LHCN-M2 (cell line): Measurements from ENCODE around the gene TMA7B. TPM values are rescaled to one million over a fixed set of nuclear protein-coding genes. Genes with fewer than 3 reads are reported as not detected.

Source experiments
- DNase-seq: peaks from one replicate; pipeline ENCODE4 v3.0.0-alpha.2; 2012; ENCODE audit warnings: low read depth
- total RNA-seq: library from RNA; depleted of rRNA; stranded (reverse); fragments of >200 nt; gene quantifications from 2 replicates; pipeline ENCODE4 v1.2.3, GENCODE V29; 2014; rRNA removed

TMA7B gene
- total RNA-seq, 1 experiment from 2014 or later = not detected

- no peak for DNase-seq
Measured at GRCh38 chr22:40001800-40002577, 41.8 kb downstream of the TMA7B start.

- DNase-seq = no peak
Measured at GRCh38 chr22:40002935-40003715, 42.9 kb downstream of the TMA7B start.

GRCh38 chr22:40004836-40005235 is 44.6 kb downstream of the TMA7B start:
- no peak for DNase-seq

- DNase-seq = no peak
Measured at GRCh38 chr22:40006641-40007040, 46.4 kb downstream of the TMA7B start.

GRCh38 chr22:40007853-40008710 is 47.9 kb downstream of the TMA7B start:
- no peak for DNase-seq

GRCh38 chr22:40008726-40009291 is 48.6 kb downstream of the TMA7B start:
- no peak for DNase-seq

- no peak for DNase-seq
Measured at GRCh38 chr22:40009292-40009774, 49.1 kb downstream of the TMA7B start.

- no peak for DNase-seq
Measured at GRCh38 chr22:40009951-40010671, 49.9 kb downstream of the TMA7B start.

- DNase-seq = no peak
Measured at GRCh38 chr22:40010746-40011145, 50.5 kb downstream of the TMA7B start.

Other genes with a start within 250 kb of the TMA7B start
- gene ENTHD1, start 66.6 kb upstream of the TMA7B start, total RNA-seq = not detected in 2 replicates
- not detected in 2 replicates for gene GRAP2, start 59.3 kb upstream of the TMA7B start, total RNA-seq
- gene FAM83F, start 34.6 kb downstream of the TMA7B start, total RNA-seq = not detected in 2 replicates
- 18.0 and 28.5 TPM in 2 replicates for gene TNRC6B, start 217.5 kb downstream of the TMA7B start, total RNA-seq